ENCODE results near the gene RCHY1.
"Not testable (repeated sequence)": the region's sequence is repeated elsewhere in the genome, so short reads cannot be mapped to it uniquely, and the experiment has no call there.

Gene RCHY1

GRCh38 chr4:75514131-75514948, at the start of gene RCHY1, which contains the start of gene THAP6:
RCHY1 (minus strand) TSS chr4:75514403; CDS start chr4:75514286, 117 bp downstream.
THAP6 (plus strand) TSS chr4:75514473; CDS start chr4:75515453, 980 bp downstream.
- DNase-seq (ENCODE audit: low read depth), result peak; percentile 87

- DNase-seq (ENCODE audit: low read depth), result no peak
Observed at GRCh38 chr4:75561789-75562188, 47.6 kb upstream of the RCHY1 start.

- no peak for DNase-seq (ENCODE audit: low read depth)
Observed at GRCh38 chr4:75557696-75558095, 43.5 kb upstream of the RCHY1 start.

- DNase-seq (ENCODE audit: low read depth), result no peak
Observed at GRCh38 chr4:75555294-75556164, 41.3 kb upstream of the RCHY1 start, which contains the start of gene ODAPH. ODAPH (plus strand) TSS chr4:75556066; CDS start chr4:75556083, 17 bp downstream.

- no peak for DNase-seq (ENCODE audit: low read depth)
Observed at GRCh38 chr4:75552452-75552851, 38.2 kb upstream of the RCHY1 start.

- DNase-seq (ENCODE audit: low read depth), result no peak
Observed at GRCh38 chr4:75549019-75549418, 34.8 kb upstream of the RCHY1 start.

- DNase-seq (ENCODE audit: low read depth), result no peak
Observed at GRCh38 chr4:75547647-75548387, 33.6 kb upstream of the RCHY1 start.

GRCh38 chr4:75545526-75545925, 31.3 kb upstream of the RCHY1 start:
- DNase-seq (ENCODE audit: low read depth), result no peak

GRCh38 chr4:75544870-75545269, 30.7 kb upstream of the RCHY1 start:
- DNase-seq (ENCODE audit: low read depth), result no peak

GRCh38 chr4:75544220-75544619, 30.0 kb upstream of the RCHY1 start:
- DNase-seq (ENCODE audit: low read depth), result not testable (repeated sequence)

GRCh38 chr4:75542824-75543223, 28.6 kb upstream of the RCHY1 start:
- no peak for DNase-seq (ENCODE audit: low read depth)

- DNase-seq (ENCODE audit: low read depth), result not testable (repeated sequence)
Observed at GRCh38 chr4:75537308-75537707, 23.1 kb upstream of the RCHY1 start.

- not testable (repeated sequence) for DNase-seq (ENCODE audit: low read depth)
Observed at GRCh38 chr4:75533926-75534325, 19.7 kb upstream of the RCHY1 start.

- not testable (repeated sequence) for DNase-seq (ENCODE audit: low read depth)
Observed at GRCh38 chr4:75533339-75533887, 19.2 kb upstream of the RCHY1 start.

GRCh38 chr4:75531536-75532143, 17.4 kb upstream of the RCHY1 start:
- DNase-seq (ENCODE audit: low read depth), result not testable (repeated sequence)

GRCh38 chr4:75530556-75531322, 16.5 kb upstream of the RCHY1 start:
- no peak for DNase-seq (ENCODE audit: low read depth)

GRCh38 chr4:75527482-75527881, 13.3 kb upstream of the RCHY1 start:
- no peak for DNase-seq (ENCODE audit: low read depth)

GRCh38 chr4:75525910-75526309, 11.7 kb upstream of the RCHY1 start:
- DNase-seq (ENCODE audit: low read depth), result no peak

GRCh38 chr4:75525086-75525485, 10.9 kb upstream of the RCHY1 start:
- no peak for DNase-seq (ENCODE audit: low read depth)

GRCh38 chr4:75519452-75519851, 5.2 kb upstream of the RCHY1 start:
- not testable (repeated sequence) for DNase-seq (ENCODE audit: low read depth)

Data from stimulated activated CD8-positive, alpha-beta memory T cell treated with anti-CD3 and anti-CD28 coated beads, Interleukin-15, amount 100 ng/mL, for 1 hour (primary cell).